ENCODE results near the gene SLC43A1. TPM values are rescaled to one million over a fixed set of nuclear protein-coding genes. Genes with fewer than 3 reads are reported as not detected.

SLC43A1 gene
- total RNA-seq, 4 donors from 2014 or later: 20.3 to 64.1 (median 28.8) TPM

- Histone ChIP-seq H3K36me3 (peaks cover 0 to 5% of the 10 kb centered on the region in 2 donors), H3K4me3 (replicated peaks in 1 of 3) (peak overlapping the region in 1 of 3 donors; percentile 26), H3K9me3 (no peaks in the 10 kb centered on the region), H3K27me3 (no peaks in the 10 kb centered on the region), H3K27ac (no peak overlapping the region), H3K4me1 (peaks cover 0 to 10% of the 10 kb centered on the region in 2 donors)
- DNase-seq: peak; percentile 49 to 69
- no peak for TF ChIP-seq POLR2A (IDR thresholded peaks at IDR 0.05)
- no peak for TF ChIP-seq CTCF (IDR thresholded peaks at IDR 0.05)
- 36 to 52% methylated on average over 17 to 31 of the region's 80 CpGs for WGBS, 2 donors
- intact Hi-C loops (cut with DNase I): no loop called here
Observed at GRCh38 chr11:57476047-57476756, 39.3 kb downstream of the SLC43A1 start.

GRCh38 chr11:57475671-57476046 lies 39.8 kb downstream of the SLC43A1 start:
- no peak for TF ChIP-seq CTCF (IDR thresholded peaks at IDR 0.05)
- no peak for TF ChIP-seq POLR2A (IDR thresholded peaks at IDR 0.05)
- no peak overlapping the region for H3K27ac ChIP-seq
- 78 to 87% methylated on average over 5 of the region's 5 CpGs for WGBS, 2 donors
- no peak overlapping the region for H3K4me3 ChIP-seq (replicated peaks in 1 of 3)
- intact Hi-C loops (cut with DNase I): no loop called here
- no peaks in the 10 kb centered on the region for H3K27me3 ChIP-seq
- peaks cover 0 to 5% of the 10 kb centered on the region in 2 donors for H3K36me3 ChIP-seq
- H3K9me3 ChIP-seq: no peaks in the 10 kb centered on the region
- no peak for DNase-seq
- peaks cover 0 to 10% of the 10 kb centered on the region in 2 donors for H3K4me1 ChIP-seq

- Histone ChIP-seq H3K9me3 (no peaks in the 10 kb centered on the region), H3K27ac (no peak overlapping the region), H3K27me3 (no peaks in the 10 kb centered on the region), H3K4me1 (peaks cover 0 to 10% of the 10 kb centered on the region in 2 donors), H3K4me3 (replicated peaks in 1 of 3) (no peak overlapping the region), H3K36me3 (peaks cover 0 to 5% of the 10 kb centered on the region in 2 donors)
- DNase-seq: no peak
- TF ChIP-seq CTCF (IDR thresholded peaks at IDR 0.05): no peak
- no peak for TF ChIP-seq POLR2A (IDR thresholded peaks at IDR 0.05)
- intact Hi-C loops (cut with DNase I): no loop called here
- WGBS, 2 donors: 40 to 70% methylated on average over 1 of the region's 1 CpG
Observed at GRCh38 chr11:57475191-57475590, 40.3 kb downstream of the SLC43A1 start.

GRCh38 chr11:57474803-57475115 lies 40.7 kb downstream of the SLC43A1 start:
- Histone ChIP-seq H3K36me3 (peaks cover 2 to 5% of the 10 kb centered on the region in 2 donors), H3K4me3 (replicated peaks in 1 of 3) (no peak overlapping the region), H3K27me3 (no peaks in the 10 kb centered on the region), H3K27ac (no peak overlapping the region), H3K9me3 (no peaks in the 10 kb centered on the region), H3K4me1 (peaks cover 0 to 10% of the 10 kb centered on the region in 2 donors)
- TF ChIP-seq POLR2A (IDR thresholded peaks at IDR 0.05) (no peak), CTCF (IDR thresholded peaks at IDR 0.05) (no peak)
- 92 to 94% methylated on average over 5 of the region's 5 CpGs for WGBS, 2 donors
- DNase-seq: no peak
- intact Hi-C loops (cut with DNase I): no loop called here

- intact Hi-C loops (cut with DNase I): no loop called here
- no peak for TF ChIP-seq POLR2A (IDR thresholded peaks at IDR 0.05)
- TF ChIP-seq CTCF (IDR thresholded peaks at IDR 0.05): no peak
Observed at GRCh38 chr11:57474017-57474802, 41.3 kb downstream of the SLC43A1 start.

More at GRCh38 chr11:57474017-57474802, 41.3 kb downstream of the SLC43A1 start:
- Histone ChIP-seq H3K4me1 (peaks cover 0 to 10% of the 10 kb centered on the region in 2 donors), H3K36me3 (peaks cover 5 to 8% of the 10 kb centered on the region in 2 donors), H3K9me3 (no peaks in the 10 kb centered on the region), H3K4me3 (replicated peaks in 1 of 3) (no peak overlapping the region), H3K27ac (no peak overlapping the region), H3K27me3 (no peaks in the 10 kb centered on the region)
- WGBS, 2 donors: 67 to 73% methylated on average over 9 of the region's 9 CpGs
- no peak for DNase-seq

Measured in thyroid gland (tissue), 4 donors.